ENCODE results near the gene ORC1.
A peak's percentile ranks its signal among the peaks of the same experiment; 100 is the strongest.

ORC1 gene

DNA sequence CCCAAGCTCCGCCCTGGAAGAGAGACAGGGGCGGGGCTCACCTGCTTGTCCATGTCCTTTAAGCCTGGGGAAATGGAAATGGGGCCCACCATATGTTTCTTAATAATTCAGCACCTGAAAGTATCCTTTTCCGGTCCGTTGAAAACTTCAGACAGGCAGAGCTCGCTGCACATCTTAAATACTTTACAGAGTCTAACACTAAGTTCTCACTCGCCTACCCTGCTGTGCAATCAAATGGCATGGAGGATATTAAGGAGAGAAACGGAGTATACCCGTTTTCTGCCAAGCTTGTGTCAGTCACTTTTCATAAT lies 37.8 kb downstream of the ORC1 start:
- Histone ChIP-seq H3K27me3 (ENCODE audit: low read depth) (no peaks in the 10 kb centered on the region), H3K4me3 (peak overlapping the region; percentile 78), H3K36me3 (replicated peaks) (peaks cover 24% of the 10 kb centered on the region), H3K9me3 (no peaks in the 10 kb centered on the region), H3K4me1 (peaks cover 16% of the 10 kb centered on the region)
- in situ Hi-C loops (cut with MboI; ENCODE audit: low sequenced_read_pairs) = no loop called here
- DNase-seq (ENCODE audit: low spot score in 2 of 2) = no peak

DNA sequence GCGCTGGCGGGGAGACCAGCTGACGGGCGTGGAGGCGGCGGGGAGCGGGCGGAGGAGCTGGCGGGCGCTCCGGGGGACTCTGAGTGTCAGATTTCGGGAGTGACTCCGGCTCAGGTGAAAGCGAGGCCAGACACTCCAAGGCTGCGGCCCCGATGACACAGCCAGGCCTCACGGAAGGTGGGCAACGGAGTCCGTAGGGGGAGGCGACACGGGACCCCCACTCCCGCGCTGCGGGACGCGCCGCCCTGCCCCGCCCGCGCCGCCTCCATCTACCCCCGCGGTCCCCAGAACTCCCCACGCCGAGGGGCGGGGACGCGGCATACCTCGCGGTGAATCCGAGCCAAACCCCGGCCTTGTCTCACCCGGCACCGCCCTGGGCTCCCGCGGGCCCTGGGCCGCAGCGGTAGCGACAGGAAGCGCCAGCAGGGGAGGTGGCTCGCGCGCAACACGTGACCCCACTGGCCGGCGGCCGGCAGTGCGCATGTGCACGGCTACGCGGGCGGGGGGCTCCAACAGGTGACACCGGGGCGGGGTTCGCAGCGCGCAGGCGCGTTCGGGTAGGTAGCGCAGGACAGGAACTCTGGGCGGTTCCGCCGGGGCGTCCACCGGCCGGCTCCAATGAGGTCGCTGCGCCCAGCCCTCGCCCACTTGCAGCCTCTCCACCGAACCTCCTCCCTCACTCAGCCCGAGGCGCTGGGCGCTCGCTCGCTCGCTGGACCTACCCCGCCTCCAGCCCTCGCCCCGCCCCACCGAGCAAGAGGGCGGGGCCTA lies 38.3 kb downstream of the ORC1 start, which contains the start of gene CC2D1B:
TSS of gene CC2D1B (minus strand) at position 460 of the 771 bp plus-strand sequence. CDS start 1,585 bp downstream, outside the sequence.
- H3K9me3 ChIP-seq = no peaks in the 10 kb centered on the region
- peak within 1 kb of the TSS; percentile 78 for H3K4me3 ChIP-seq
- in situ Hi-C loops (cut with MboI; ENCODE audit: low sequenced_read_pairs) = no loop called here
- peak; percentile 97 to 100 for DNase-seq (ENCODE audit: low spot score in 2 of 2)
- H3K27me3 ChIP-seq (ENCODE audit: low read depth) = no peaks in the 10 kb centered on the region
- peaks cover 16% of the 10 kb centered on the region for H3K4me1 ChIP-seq
- peaks cover 24% of the 10 kb centered on the region for H3K36me3 ChIP-seq (replicated peaks)

DNA sequence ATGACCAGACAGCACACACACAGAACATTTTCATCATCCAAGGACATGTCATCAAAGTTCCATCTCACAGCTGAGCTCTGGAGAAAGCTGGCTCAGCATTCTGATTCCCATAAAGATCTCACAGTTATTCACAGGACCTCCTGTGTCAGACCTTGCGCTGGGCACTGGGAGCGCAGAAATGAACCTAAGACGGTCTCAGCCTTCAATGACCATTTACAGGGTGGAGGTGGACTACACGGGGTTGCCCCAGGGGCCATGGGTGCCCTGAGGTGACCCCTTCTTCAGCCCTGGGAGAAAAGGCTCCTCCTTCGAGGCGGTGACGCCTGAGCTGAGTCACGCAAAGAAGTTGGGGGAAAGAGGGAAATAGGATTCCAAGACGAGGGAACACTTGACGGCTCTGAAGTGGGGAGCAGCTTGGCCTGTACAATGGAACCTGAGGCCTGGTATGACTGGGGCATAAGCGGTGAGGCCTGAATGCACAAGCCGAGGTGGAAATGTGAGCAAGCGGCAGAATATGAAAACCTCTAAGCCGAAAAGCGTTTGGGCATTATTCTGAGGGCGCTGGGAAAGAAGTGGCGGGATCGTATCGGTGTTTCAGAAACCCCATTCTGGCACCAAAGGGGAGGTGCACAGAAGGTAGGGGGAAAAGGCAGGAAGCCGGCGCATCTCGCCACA lies 39.0 kb downstream of the ORC1 start:
- H3K9me3 ChIP-seq = no peaks in the 10 kb centered on the region
- DNase-seq (ENCODE audit: low spot score in 2 of 2) = peak; percentile 35 to 69
- H3K4me3 ChIP-seq = peak overlapping the region; percentile 78
- peaks cover 16% of the 10 kb centered on the region for H3K4me1 ChIP-seq
- peaks cover 31% of the 10 kb centered on the region for H3K36me3 ChIP-seq (replicated peaks)
- H3K27me3 ChIP-seq (ENCODE audit: low read depth) = no peaks in the 10 kb centered on the region
- in situ Hi-C loops (cut with MboI; ENCODE audit: low sequenced_read_pairs) = no loop called here

DNA sequence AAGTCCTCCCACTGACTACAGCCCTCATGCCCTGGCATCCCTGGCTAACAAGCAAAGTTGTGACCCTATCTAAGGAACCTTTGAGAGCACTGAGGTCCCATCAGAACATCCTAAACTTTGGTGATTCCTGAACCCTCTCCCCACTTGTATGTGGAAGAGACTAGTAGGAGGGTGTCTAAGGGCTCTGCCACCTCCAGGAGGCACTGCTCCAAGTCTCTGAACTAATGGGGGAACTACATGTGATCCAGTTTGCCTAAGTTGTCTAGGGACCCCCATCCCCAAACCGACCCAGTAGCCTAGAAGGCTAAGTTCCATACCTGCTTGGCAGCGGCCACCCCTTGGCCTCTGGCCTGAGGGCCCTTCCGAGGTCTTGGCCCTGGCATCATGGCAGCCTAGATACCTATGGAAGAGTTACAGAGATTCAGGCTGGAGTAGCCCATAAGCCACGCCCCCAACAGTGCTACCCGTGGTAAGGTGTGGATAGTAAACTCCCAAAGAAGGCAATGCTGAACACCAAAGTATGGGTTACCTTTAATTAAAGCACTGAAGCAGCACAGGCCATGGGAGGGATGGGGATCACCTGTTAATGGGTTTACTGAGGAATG lies 39.9 kb downstream of the ORC1 start:
- in situ Hi-C loops (cut with MboI; ENCODE audit: low sequenced_read_pairs) = no loop called here
- peak in 1 of 2 experiments; percentile 41 for DNase-seq (ENCODE audit: low spot score in 2 of 2)
- no peak overlapping the region; the same call in 1 of the 2 replicates for H3K4me3 ChIP-seq
- H3K4me1 ChIP-seq = peaks cover 16% of the 10 kb centered on the region
- H3K27me3 ChIP-seq (ENCODE audit: low read depth) = no peaks in the 10 kb centered on the region
- H3K36me3 ChIP-seq (replicated peaks) = peaks cover 39% of the 10 kb centered on the region
- no peaks in the 10 kb centered on the region for H3K9me3 ChIP-seq

DNA sequence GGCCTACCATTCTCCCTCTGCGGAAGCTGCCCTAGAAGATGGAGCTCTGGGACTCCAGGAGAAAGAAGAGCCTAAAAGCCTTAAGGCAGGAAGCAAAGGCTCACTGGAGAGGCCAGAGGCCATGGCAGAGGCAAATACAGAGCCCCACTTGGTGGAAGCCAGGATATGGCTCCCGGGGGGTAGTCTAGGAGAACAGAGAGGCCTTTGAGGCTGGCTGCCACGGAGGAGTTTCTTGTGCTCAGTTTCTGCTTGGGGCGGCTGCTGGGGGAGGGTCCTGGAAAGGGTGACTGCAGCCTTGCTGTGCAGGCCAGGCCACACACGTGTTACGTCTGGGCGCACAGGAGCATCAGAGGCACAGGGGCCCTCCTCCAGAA lies 43.6 kb downstream of the ORC1 start:
- peaks cover 7% of the 10 kb centered on the region for H3K4me1 ChIP-seq
- no peaks in the 10 kb centered on the region for H3K9me3 ChIP-seq
- H3K27me3 ChIP-seq (ENCODE audit: low read depth) = no peaks in the 10 kb centered on the region
- H3K36me3 ChIP-seq (replicated peaks) = peaks cover 74% of the 10 kb centered on the region
- in situ Hi-C loops (cut with MboI; ENCODE audit: low sequenced_read_pairs) = no loop called here
- H3K4me3 ChIP-seq = no peak overlapping the region
- no peak for DNase-seq (ENCODE audit: low spot score in 2 of 2)

DNA sequence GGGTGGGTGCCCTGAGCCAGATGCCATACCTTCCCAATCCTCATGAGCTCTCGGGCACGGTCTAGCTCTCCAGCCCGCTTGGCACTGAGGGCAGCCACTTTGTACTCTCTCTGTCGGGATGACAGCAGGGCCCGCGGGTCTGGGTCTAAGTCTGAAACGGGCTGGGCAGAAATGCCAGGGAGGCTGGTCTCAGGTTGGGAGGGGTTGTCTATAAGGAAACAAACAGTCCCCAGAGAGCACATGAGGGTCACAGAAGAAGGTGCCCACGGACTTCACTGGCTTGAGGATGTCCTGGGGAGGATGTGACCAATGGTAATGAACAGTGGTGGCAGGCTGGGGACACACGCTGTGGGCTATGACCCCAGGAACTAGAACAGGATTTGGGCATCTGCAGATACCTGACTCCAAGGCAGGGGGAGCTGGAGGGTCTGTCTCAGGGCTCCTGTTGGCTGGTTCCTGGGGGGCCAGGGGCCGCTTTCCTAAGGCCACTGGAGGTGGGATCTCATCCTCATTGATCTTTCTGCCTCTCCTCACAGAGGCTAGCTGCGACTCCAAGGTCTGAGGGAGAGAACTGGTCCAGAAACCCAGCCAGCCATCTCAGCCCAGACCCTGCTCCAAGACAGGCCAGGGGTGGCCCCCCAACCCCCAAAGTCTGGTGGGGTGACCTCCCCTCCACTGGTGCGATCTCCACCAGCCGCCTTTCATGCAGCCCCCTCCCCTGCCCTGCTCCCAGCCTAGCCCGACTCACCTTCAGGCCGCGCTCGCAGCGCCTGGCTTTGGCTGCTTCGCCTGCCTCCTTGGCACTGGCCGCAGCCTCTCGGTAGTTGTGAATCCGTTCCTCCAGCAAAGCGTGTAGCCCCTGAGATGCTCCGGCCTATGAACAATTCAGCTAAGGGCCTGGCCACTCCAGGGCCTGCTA lies 44.3 kb downstream of the ORC1 start:
- H3K4me3 ChIP-seq = no peak overlapping the region
- in situ Hi-C loops (cut with MboI; ENCODE audit: low sequenced_read_pairs) = no loop called here
- peaks cover 80% of the 10 kb centered on the region for H3K36me3 ChIP-seq (replicated peaks)

DNA sequence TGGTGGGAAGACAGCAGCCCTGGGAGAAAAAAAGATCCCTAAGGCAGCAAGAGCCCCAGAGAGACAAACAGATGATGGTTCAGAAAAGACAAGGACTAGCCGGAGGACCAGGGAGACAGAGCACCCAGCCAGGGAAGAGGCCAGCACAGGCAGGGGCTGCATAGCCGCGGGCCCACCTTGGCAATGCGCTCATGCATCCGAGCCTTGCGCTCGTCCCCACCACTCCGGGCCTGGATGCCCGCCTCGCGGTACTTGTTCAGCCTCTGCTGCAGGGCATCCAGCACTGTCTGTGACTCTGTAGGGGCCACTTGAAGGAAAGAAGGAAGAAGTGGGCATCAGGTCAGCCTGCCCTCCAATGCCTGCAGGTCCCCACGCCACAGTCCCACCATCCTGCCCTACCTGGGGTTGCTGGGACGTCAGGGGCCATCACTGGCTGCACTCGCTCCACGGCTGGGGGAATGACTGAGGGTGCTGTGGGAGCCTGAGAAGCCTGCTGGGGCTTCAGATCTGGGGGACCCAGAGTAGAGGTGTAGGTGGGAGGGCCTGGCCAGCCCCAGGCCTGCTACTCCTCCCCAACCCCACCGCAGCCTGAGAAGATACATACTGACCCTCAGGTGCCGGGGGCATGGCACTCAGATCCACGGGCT lies 45.2 kb downstream of the ORC1 start:
- no peak for DNase-seq (ENCODE audit: low spot score in 2 of 2)

More for the DNA sequence above, 44.3 kb downstream of the ORC1 start:
- no peak for DNase-seq (ENCODE audit: low spot score in 2 of 2)
- Histone ChIP-seq H3K9me3 (no peaks in the 10 kb centered on the region), H3K27me3 (ENCODE audit: low read depth) (no peaks in the 10 kb centered on the region), H3K4me1 (peaks cover 7% of the 10 kb centered on the region)

DNA sequence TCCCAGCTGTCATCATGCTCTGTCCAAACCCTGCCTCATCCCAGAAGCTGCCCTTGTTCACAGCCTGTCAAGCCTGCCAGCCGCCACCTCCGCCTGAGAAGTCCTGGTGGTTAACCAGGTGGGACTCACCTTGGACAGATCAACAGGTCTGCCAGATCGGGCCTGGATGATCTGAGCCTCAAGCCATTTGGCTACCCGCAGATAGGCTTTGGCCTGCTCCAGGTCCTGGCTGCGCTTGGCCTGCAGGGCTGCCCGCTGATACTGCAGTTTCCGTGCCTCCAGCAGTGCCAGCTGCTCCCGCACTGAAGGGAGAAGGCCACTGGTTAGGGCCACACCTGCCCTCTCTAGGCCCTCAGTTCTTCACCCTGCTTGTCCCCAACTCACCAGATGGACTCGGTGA lies 46.8 kb downstream of the ORC1 start:
- peaks cover 100% of the 10 kb centered on the region for H3K36me3 ChIP-seq (replicated peaks)
- H3K9me3 ChIP-seq = no peaks in the 10 kb centered on the region
- in situ Hi-C loops (cut with MboI; ENCODE audit: low sequenced_read_pairs) = no loop called here
- no peaks in the 10 kb centered on the region for H3K27me3 ChIP-seq (ENCODE audit: low read depth)
- no peak overlapping the region for H3K4me3 ChIP-seq
- DNase-seq (ENCODE audit: low spot score in 2 of 2) = no peak
- no peaks in the 10 kb centered on the region for H3K4me1 ChIP-seq

More for the DNA sequence above, 45.2 kb downstream of the ORC1 start:
- H3K36me3 ChIP-seq (replicated peaks) = peaks cover 90% of the 10 kb centered on the region
- no peaks in the 10 kb centered on the region for H3K9me3 ChIP-seq
- no peaks in the 10 kb centered on the region for H3K4me1 ChIP-seq
- no peaks in the 10 kb centered on the region for H3K27me3 ChIP-seq (ENCODE audit: low read depth)
- H3K4me3 ChIP-seq = no peak overlapping the region
- in situ Hi-C loops (cut with MboI; ENCODE audit: low sequenced_read_pairs) = no loop called here

DNA sequence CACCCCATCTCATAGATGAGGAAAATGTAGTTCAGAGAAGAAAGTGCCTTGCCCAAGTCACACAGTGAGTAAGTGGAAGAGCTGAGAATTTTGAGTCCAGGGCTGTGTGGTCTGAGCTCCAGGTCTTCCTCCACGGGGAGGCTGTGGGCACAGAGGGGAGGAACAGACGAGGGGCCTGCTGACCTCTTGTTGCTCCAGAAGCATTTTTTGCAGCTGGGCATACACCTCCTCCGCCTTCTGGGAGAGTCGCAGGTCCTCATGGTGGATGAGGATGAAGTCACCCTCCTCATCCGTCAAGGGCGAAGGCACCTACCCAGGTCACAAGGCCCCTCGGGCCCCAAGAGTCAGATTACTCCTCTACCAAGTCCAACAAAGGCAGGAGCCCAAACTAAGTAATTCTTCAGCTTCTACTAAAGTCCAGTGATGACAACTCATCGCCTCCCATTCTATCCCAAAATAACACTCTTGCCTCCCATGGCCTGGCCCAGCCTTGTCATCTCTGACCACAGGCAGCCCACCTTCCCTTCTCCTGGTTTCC lies 47.3 kb downstream of the ORC1 start:
- no peak for DNase-seq (ENCODE audit: low spot score in 2 of 2)
- H3K9me3 ChIP-seq = no peaks in the 10 kb centered on the region
- H3K27me3 ChIP-seq (ENCODE audit: low read depth) = no peaks in the 10 kb centered on the region
- H3K36me3 ChIP-seq (replicated peaks) = peaks cover 100% of the 10 kb centered on the region
- in situ Hi-C loops (cut with MboI; ENCODE audit: low sequenced_read_pairs) = no loop called here
- no peak overlapping the region for H3K4me3 ChIP-seq
- H3K4me1 ChIP-seq = no peaks in the 10 kb centered on the region

DNA sequence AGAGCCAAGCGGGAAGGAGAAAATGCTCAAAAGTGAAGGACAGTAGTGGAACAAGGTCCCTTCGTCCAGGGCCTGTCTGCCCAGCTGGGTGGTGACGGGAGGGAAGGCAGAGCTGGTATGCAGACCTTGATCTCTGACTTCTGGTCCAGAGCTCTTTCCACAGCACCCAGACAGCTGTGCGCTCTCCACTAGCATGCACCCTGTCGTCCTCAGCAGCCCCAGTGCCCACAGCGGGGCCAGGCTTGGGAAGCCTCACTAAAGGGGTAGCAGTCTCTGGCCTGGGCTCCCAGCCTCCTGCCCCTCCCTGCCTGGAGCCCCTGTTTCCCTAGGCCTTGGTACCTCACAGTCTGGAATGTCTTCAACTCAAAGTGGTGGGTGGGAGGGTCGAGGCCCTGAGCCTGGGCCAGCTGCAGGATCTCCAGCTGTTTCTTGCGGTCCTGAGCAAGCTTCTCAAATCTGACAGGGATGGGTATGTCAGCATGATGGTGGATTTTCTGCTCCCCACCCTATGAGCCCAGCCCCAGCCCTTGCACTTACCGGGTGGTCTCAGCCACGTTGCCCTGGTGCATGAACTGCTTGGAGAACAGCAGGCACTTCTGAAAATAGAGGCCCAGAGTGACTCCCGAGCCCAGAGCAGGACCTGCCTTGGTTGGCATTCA lies 48.2 kb downstream of the ORC1 start:
- Histone ChIP-seq H3K27me3 (ENCODE audit: low read depth) (no peaks in the 10 kb centered on the region), H3K4me1 (peaks cover 6% of the 10 kb centered on the region), H3K4me3 (no peak overlapping the region), H3K9me3 (no peaks in the 10 kb centered on the region), H3K36me3 (replicated peaks) (peaks cover 92% of the 10 kb centered on the region)
- in situ Hi-C loops (cut with MboI; ENCODE audit: low sequenced_read_pairs) = no loop called here
- DNase-seq (ENCODE audit: low spot score in 2 of 2) = no peak

DNA sequence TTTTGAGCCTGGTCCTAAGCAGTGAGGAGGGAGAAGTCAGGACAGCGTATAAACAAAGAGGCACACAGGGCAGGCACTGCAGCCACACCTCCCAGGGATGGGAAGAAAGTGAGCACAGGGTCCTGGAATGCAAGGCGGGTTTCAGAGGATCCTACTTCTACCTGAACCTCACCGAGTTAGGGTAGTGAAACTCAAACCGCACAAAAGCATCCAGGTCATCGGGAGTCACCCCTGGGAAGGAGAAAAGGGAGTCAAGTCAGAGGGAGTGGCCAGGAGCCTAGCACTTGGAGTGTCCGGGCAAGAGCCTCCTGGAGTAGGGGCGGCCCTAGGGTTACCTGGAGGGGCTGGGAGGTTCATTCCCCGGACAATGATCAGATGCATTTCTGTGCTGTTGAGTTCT lies 48.8 kb downstream of the ORC1 start:
- peaks cover 8% of the 10 kb centered on the region for H3K4me1 ChIP-seq

DNA sequence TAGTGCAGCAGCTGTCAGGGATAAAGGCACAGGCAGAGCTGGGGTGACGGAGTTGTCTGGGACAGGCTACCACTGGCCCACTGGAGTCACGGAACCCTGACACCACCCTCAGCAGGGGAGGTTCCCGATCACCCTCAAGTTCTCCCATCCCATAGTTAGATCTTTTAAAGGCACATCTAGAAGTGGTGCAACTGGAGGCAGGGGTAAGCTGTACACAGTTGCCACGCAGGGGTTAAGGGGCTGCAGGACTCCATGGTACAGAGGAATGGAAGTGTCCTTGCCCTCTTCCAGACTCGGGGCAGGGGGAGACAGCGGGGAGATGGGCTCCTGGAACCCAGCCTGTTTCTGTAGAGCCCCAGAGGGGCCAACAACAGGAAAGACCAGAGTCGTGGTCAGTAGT lies 51.5 kb downstream of the ORC1 start:
- H3K27me3 ChIP-seq (ENCODE audit: low read depth) = no peaks in the 10 kb centered on the region
- H3K4me3 ChIP-seq = no peak overlapping the region
- in situ Hi-C loops (cut with MboI; ENCODE audit: low sequenced_read_pairs) = no loop called here
- peaks cover 63% of the 10 kb centered on the region for H3K36me3 ChIP-seq (replicated peaks)
- peaks cover 8% of the 10 kb centered on the region for H3K4me1 ChIP-seq
- H3K9me3 ChIP-seq = no peaks in the 10 kb centered on the region
- DNase-seq (ENCODE audit: low spot score in 2 of 2) = no peak

More for the DNA sequence above, 48.8 kb downstream of the ORC1 start:
- no peaks in the 10 kb centered on the region for H3K27me3 ChIP-seq (ENCODE audit: low read depth)
- H3K9me3 ChIP-seq = no peaks in the 10 kb centered on the region
- in situ Hi-C loops (cut with MboI; ENCODE audit: low sequenced_read_pairs) = no loop called here
- no peak overlapping the region for H3K4me3 ChIP-seq
- no peak for DNase-seq (ENCODE audit: low spot score in 2 of 2)
- H3K36me3 ChIP-seq (replicated peaks) = peaks cover 90% of the 10 kb centered on the region
